Endothelial cell of umbilical vein (primary cell): ENCODE results near the gene DDX10.
"Not testable (repeated sequence)": the region's sequence is repeated elsewhere in the genome, so short reads cannot be mapped to it uniquely, and the experiment has no call there.

ENCODE experiments used
- POLR2A ChIP-seq: IDR thresholded peaks from 2 replicates; pipeline ENCODE4 v1.6.1; 2012; ENCODE audit warnings: low read depth, mild to moderate bottlenecking, control low read depth, low read length
- TF ChIP-seq, protein P1 (sequence below), 2 donors: IDR thresholded peaks; 1 replicate in 1 of 2; 2 replicates in 1 of 2; pipeline ENCODE4 v1.5.1; 2011; ENCODE audit warnings: low read length in 2 of 2, mild to moderate bottlenecking in 2 of 2, moderate library complexity in 2 of 2, control low read depth in 1 of 2, inconsistent platforms in 1 of 2, low read depth in 1 of 2; ENCODE audit not compliant: insufficient read depth in 1 of 2; ENCODE audit errors: extremely low read depth in 1 of 2

DNA sequence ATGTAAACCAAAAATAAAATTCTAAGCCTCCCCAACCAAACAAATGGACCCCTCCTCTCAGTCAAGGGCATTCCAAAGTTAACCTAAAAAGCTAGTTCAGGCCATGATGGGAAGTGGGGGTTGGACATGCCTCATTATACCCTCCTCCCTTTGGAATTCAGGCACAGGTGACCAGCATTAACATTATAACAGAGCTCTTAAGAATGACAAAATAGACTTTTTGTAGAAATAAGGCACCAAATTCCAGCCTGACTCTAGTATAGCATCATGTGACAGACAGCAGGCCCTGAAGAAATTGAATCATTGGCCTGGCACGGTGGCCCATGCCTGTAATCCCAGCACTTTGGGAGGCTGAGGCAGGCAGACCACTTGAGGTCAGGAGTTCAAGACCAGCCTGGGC lies 23.1 kb upstream of the DDX10 start:
- TF ChIP-seq, protein P1, sequence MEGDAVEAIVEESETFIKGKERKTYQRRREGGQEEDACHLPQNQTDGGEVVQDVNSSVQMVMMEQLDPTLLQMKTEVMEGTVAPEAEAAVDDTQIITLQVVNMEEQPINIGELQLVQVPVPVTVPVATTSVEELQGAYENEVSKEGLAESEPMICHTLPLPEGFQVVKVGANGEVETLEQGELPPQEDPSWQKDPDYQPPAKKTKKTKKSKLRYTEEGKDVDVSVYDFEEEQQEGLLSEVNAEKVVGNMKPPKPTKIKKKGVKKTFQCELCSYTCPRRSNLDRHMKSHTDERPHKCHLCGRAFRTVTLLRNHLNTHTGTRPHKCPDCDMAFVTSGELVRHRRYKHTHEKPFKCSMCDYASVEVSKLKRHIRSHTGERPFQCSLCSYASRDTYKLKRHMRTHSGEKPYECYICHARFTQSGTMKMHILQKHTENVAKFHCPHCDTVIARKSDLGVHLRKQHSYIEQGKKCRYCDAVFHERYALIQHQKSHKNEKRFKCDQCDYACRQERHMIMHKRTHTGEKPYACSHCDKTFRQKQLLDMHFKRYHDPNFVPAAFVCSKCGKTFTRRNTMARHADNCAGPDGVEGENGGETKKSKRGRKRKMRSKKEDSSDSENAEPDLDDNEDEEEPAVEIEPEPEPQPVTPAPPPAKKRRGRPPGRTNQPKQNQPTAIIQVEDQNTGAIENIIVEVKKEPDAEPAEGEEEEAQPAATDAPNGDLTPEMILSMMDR (IDR thresholded peaks at IDR 0.05; ENCODE audit: extremely low read depth in 1 of 2, insufficient read depth in 1 of 2, low read depth in 1 of 2, low read length in 2 of 2), result not testable (repeated sequence)
- not testable (repeated sequence) for TF ChIP-seq POLR2A
